Liver (tissue), 9 donors: ENCODE results near the gene LRRC25. TPM values are rescaled to one million over a fixed set of nuclear protein-coding genes. Genes with fewer than 3 reads are reported as not detected.

Source experiments
- DNase-seq: peaks from one replicate; pipeline ENCODE4 v3.0.0-alpha.2; 2017; ENCODE audit warnings: low spot score
- H3K27ac ChIP-seq, 2 donors: one replicate each; pipeline ENCODE4 v1.7.0; 2013; ENCODE audit warnings: inconsistent platforms in 2 of 2, low read length in 2 of 2, control low read depth in 1 of 2, low read depth in 1 of 2, mild to moderate bottlenecking in 1 of 2
- H3K27me3 ChIP-seq, 4 donors: one replicate each; pipeline versions ENCODE4 v1.6.1 to v1.7.0; 2013; ENCODE audit warnings: low read length in 3 of 4, inconsistent platforms in 1 of 4, mild to moderate bottlenecking in 1 of 4, moderate library complexity in 1 of 4; ENCODE audit not compliant: control insufficient read depth in 4 of 4, insufficient read depth in 4 of 4
- H3K36me3 ChIP-seq, 4 donors: one replicate each; pipeline versions ENCODE4 v1.6.1 to v1.7.0; 2013; ENCODE audit warnings: low read length in 3 of 4, mild to moderate bottlenecking in 3 of 4, low read depth in 1 of 4, moderate library complexity in 1 of 4; ENCODE audit not compliant: control insufficient read depth in 4 of 4, insufficient read depth in 3 of 4
- H3K4me1 ChIP-seq, 4 donors: one replicate each; pipeline versions ENCODE4 v1.6.1 to v1.7.0; 2013; ENCODE audit warnings: low read length in 3 of 4, mild to moderate bottlenecking in 3 of 4, moderate library complexity in 1 of 4; ENCODE audit not compliant: control insufficient read depth in 4 of 4, insufficient read depth in 4 of 4
- H3K4me3 ChIP-seq, 3 donors: one replicate each; pipeline versions ENCODE4 v1.6.1 to v1.7.0; 2013; ENCODE audit warnings: low read length in 3 of 3, control low read depth in 1 of 3, low read depth in 1 of 3, mild to moderate bottlenecking in 1 of 3
- H3K9ac ChIP-seq, 2 donors: one replicate each; pipeline ENCODE4 v1.7.0; 2013; ENCODE audit warnings: low read length in 2 of 2, mild to moderate bottlenecking in 2 of 2, moderate library complexity in 2 of 2, control low read depth in 1 of 2, low read depth in 1 of 2
- H3K9me3 ChIP-seq, 4 donors: one replicate each; pipeline versions ENCODE4 v1.6.1 to v1.7.0; 2013; ENCODE audit warnings: low read length in 3 of 4; ENCODE audit not compliant: control insufficient read depth in 4 of 4
- EGR1 ChIP-seq, 2 donors: IDR thresholded peaks; 2 replicates each; pipeline ENCODE4 v1.6.1; 2016 to 2018; ENCODE audit warnings: antibody characterized with exemption in 2 of 2, low read depth in 2 of 2
- FOXA1 ChIP-seq: IDR thresholded peaks from 2 replicates; pipeline ENCODE4 v1.6.1; 2016; ENCODE audit warnings: antibody characterized with exemption
- FOXA2 ChIP-seq: IDR thresholded peaks from 2 replicates; pipeline ENCODE4 v1.6.1; 2016; ENCODE audit warnings: antibody characterized with exemption
- HNF4A ChIP-seq, 2 donors: conservative IDR thresholded peaks; 2 replicates each; pipeline ENCODE4 v1.6.1; 2016; ENCODE audit warnings: antibody characterized with exemption in 2 of 2, mild to moderate bottlenecking in 2 of 2
- HNF4G ChIP-seq: IDR thresholded peaks from 2 replicates; pipeline ENCODE4 v1.6.1; 2016; ENCODE audit warnings: antibody characterized with exemption
- JUND ChIP-seq, 2 donors: IDR thresholded peaks; 2 replicates each; pipeline ENCODE4 v1.6.1; 2016; ENCODE audit warnings: antibody characterized with exemption in 2 of 2
- NR2F2 ChIP-seq: IDR thresholded peaks from 2 replicates; pipeline ENCODE4 v1.6.1; 2016; ENCODE audit warnings: antibody characterized with exemption
- RAD21 ChIP-seq, 2 donors: IDR thresholded peaks; 2 replicates each; pipeline ENCODE4 v1.6.1; 2016; ENCODE audit warnings: antibody characterized with exemption in 2 of 2, mild to moderate bottlenecking in 2 of 2
- REST ChIP-seq: IDR thresholded peaks from 2 replicates; pipeline ENCODE4 v1.6.1; 2016; ENCODE audit warnings: antibody characterized with exemption, mild to moderate bottlenecking
- RXRA ChIP-seq, 2 donors: IDR thresholded peaks; 2 replicates each; pipeline ENCODE4 v1.6.1; 2017 to 2018; ENCODE audit warnings: antibody characterized with exemption in 2 of 2, mild to moderate bottlenecking in 1 of 2
- SP1 ChIP-seq: IDR thresholded peaks from 2 replicates; pipeline ENCODE4 v1.6.1; 2018; ENCODE audit warnings: antibody characterized with exemption, mild to moderate bottlenecking
- TAF1 ChIP-seq: conservative IDR thresholded peaks from 2 replicates; pipeline ENCODE4 v1.6.1; 2016; ENCODE audit warnings: antibody characterized with exemption, mild to moderate bottlenecking
- YY1 ChIP-seq: IDR thresholded peaks from 2 replicates; pipeline ENCODE4 v1.6.1; 2016; ENCODE audit warnings: antibody characterized with exemption, mild to moderate bottlenecking
- ZBTB33 ChIP-seq: IDR thresholded peaks from 2 replicates; pipeline ENCODE4 v1.6.1; 2016; ENCODE audit warnings: antibody characterized with exemption
- WGBS: extraction: QIAGEN DNeasy Blood & Tissue Kit; methylation state at CpG from one replicate; pipeline ENCODE4 v1.1.7; 2013; 5-methylcytosine and 5-hydroxymethylcytosine counted together
- polyA plus RNA-seq, 2 donors: library from polyadenylated mRNA; stranded (reverse) in 1 of 2; unstranded in 1 of 2; fragments of 200-250 nt in 1 of 2; fragments of >200 nt in 1 of 2; fragmentation: Nextera tagmentation in 1 of 2; extraction: Ambion mirVana in 1 of 2; gene quantifications; one replicate each; pipeline versions ENCODE4 v1.2.1 to v1.2.3, GENCODE V29; 2013 to 2015
- total RNA-seq, 2 donors: library from RNA; depleted of rRNA; stranded (reverse); fragments of >200 nt; gene quantifications; one replicate each; pipeline ENCODE4 v1.2.3, GENCODE V29; 2014
- TF ChIP-seq, protein P1 (sequence below): IDR thresholded peaks from 2 replicates; pipeline ENCODE4 v1.6.1; 2016; ENCODE audit warnings: antibody characterized with exemption
- TF ChIP-seq, protein P2 (sequence below): IDR thresholded peaks from 2 replicates; pipeline ENCODE4 v1.6.1; 2016; ENCODE audit warnings: antibody characterized with exemption
- donor health status: healthy.
- donor health status: healthy.
- donor health status: healthy.
- donor health status: healthy.
- donor health status: healthy.

Gene LRRC25
- total and polyA plus RNA-seq, 4 donors, result 2.3 to 13.4 (median 6.9) TPM

- Histone ChIP-seq H3K4me3 (no peak overlapping the region), H3K4me1 (peaks cover 2 to 5% (median 3%) of the 10 kb centered on the region in 4 donors), H3K27me3 (no peaks in the 10 kb centered on the region), H3K9ac (no peak overlapping the region), H3K27ac (peak overlapping the region; percentile 56 to 69), H3K36me3 (peaks cover 2 to 21% (median 13%) of the 10 kb centered on the region in 4 donors), H3K9me3 (no peaks in the 10 kb centered on the region)
- DNase-seq, result no peak
- whole genome bisulfite sequencing, result 81% methylated on average over 6 of the region's 6 CpGs
- TF ChIP-seq TAF1 (no peak), FOXA2 (no peak), HNF4A (conservative IDR thresholded peaks at IDR 0.05) (no peak), JUND (IDR thresholded peaks at IDR 0.05) (no peak), ZBTB33 (no peak), RXRA (IDR thresholded peaks at IDR 0.05) (no peak), REST (no peak), FOXA1 (no peak), HNF4G (no peak), YY1 (no peak), RAD21 (IDR thresholded peaks at IDR 0.05) (no peak)
- TF ChIP-seq, protein P1, sequence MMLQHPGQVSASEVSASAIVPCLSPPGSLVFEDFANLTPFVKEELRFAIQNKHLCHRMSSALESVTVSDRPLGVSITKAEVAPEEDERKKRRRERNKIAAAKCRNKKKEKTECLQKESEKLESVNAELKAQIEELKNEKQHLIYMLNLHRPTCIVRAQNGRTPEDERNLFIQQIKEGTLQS, result no peak
Measured at GRCh38 chr19:18363787-18364186, 33.6 kb downstream of the LRRC25 start.

DNA sequence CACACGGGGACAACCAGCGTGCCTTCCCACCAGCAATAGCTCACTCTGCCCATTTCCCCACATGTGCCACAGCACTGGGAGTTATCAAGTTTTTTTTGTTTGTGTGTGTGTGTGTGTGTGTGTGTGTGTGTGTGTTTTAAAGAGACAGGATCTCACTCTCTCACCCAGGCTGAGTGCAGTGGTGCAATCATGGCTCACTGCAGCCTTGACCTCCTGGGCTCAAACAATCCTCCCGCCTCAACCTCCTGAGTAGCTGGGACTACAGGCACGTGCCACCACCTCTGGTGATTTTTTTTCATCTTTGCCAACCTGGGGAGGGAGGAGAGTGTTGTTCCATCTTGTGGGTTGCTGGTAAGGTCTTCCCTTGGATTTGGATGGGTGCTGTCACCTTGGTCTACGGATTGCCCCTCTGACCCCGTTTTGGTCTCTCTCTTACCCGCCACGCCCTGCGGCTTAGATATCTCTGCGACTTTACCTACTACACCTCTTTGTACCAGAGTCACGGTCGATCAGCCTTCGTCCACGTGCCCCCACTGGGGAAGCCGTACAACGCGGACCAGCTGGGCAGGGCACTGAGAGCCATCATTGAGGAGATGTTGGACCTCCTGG lies 34.4 kb downstream of the LRRC25 start:
- no peak overlapping the region for H3K9ac ChIP-seq
- TF ChIP-seq TAF1 (no peak), FOXA1 (no peak), SP1 (no peak), HNF4G (no peak), FOXA2 (no peak), NR2F2 (peak; percentile 11), ZBTB33 (no peak), YY1 (no peak), RAD21 (IDR thresholded peaks at IDR 0.05) (no peak), HNF4A (conservative IDR thresholded peaks at IDR 0.05) (peak; percentile 30 to 33), JUND (IDR thresholded peaks at IDR 0.05) (no peak), RXRA (IDR thresholded peaks at IDR 0.05) (peak; percentile 53 to 56), REST (no peak), EGR1 (IDR thresholded peaks at IDR 0.05; ENCODE audit: low read depth in 2 of 2) (no peak)
- TF ChIP-seq, protein P1, result no peak
- TF ChIP-seq, protein P2, sequence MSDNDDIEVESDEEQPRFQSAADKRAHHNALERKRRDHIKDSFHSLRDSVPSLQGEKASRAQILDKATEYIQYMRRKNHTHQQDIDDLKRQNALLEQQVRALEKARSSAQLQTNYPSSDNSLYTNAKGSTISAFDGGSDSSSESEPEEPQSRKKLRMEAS, result peak; percentile 28

More for the DNA sequence above, 34.4 kb downstream of the LRRC25 start:
- no peaks in the 10 kb centered on the region for H3K9me3 ChIP-seq
- peak overlapping the region in 1 of 2 donors; percentile 56 for H3K27ac ChIP-seq
- H3K4me1 ChIP-seq, result peaks cover 2 to 5% (median 3%) of the 10 kb centered on the region in 4 donors
- no peaks in the 10 kb centered on the region for H3K27me3 ChIP-seq
- WGBS, result 89% methylated on average over 17 of the region's 17 CpGs
- H3K4me3 ChIP-seq, result no peak overlapping the region
- peaks cover 2 to 21% (median 14%) of the 10 kb centered on the region in 4 donors for H3K36me3 ChIP-seq
- no peak for DNase-seq
